ENCODE data around the gene TBL1X. TPM values are rescaled to one million over a fixed set of nuclear protein-coding genes. Genes with fewer than 3 reads are reported as not detected.

The TBL1X gene
- total and polyA plus RNA-seq, 2 donors (not counting 1 experiment from before 2014, with no cell fraction given) = 8.8 to 65.1 TPM

GRCh38 chrX:9730078-9730477 is 265.2 kb downstream of the TBL1X start:
- Histone ChIP-seq H3K36me3 (replicated peaks in 1 of 2; ENCODE audit: control extremely low read depth in 1 of 2, control insufficient read depth in 1 of 2, extremely low read depth in 1 of 2, insufficient read depth in 2 of 2, low read length in 1 of 2) (no peaks in the 10 kb centered on the region), H3K9me3 (ENCODE audit: control extremely low read depth in 1 of 3, control insufficient read depth in 2 of 3, insufficient read depth in 1 of 3, low read length in 2 of 3) (peaks cover 0 to 15% (median 3%) of the 10 kb centered on the region in 3 donors), H3K79me2 (ENCODE audit: control insufficient read depth, insufficient read depth, low read length) (no peaks in the 10 kb centered on the region), H4K20me1 (ENCODE audit: control insufficient read depth, insufficient read depth, low read length, poor library complexity, severe bottlenecking) (no peaks in the 10 kb centered on the region), H3K4me2 (replicated peaks; ENCODE audit: low read depth, low read length, poor library complexity, severe bottlenecking) (no peak overlapping the region), H3K4me3 (ENCODE audit: control extremely low read depth in 1 of 5, extremely low read depth in 1 of 5, insufficient read depth in 1 of 5, low read depth in 2 of 5, low read length in 4 of 5) (no peak overlapping the region), H3K27me3 (replicated peaks in 1 of 4; ENCODE audit: control extremely low read depth in 1 of 4, control insufficient read depth in 3 of 4, insufficient read depth in 4 of 4, low read length in 3 of 4) (peaks cover 0 to 5% (median 0%) of the 10 kb centered on the region in 4 experiments), H3K4me1 (ENCODE audit: control insufficient read depth in 2 of 2, insufficient read depth in 2 of 2, low read length in 2 of 2) (no peaks in the 10 kb centered on the region), H3K9ac (ENCODE audit: low read length) (no peak overlapping the region), H2AFZ (ENCODE audit: insufficient read depth, low read depth, low read length, poor library complexity, severe bottlenecking) (no peak overlapping the region), H3K27ac (ENCODE audit: low read length in 2 of 2) (no peak overlapping the region)
- intact Hi-C loops (cut with micrococcal nuclease) = no loop called here
- no peak overlapping the region for H3K27ac Mint-ChIP-seq
- no peaks in the 10 kb centered on the region for H3K4me1 Mint-ChIP-seq
- DNase-seq (no peak), ATAC-seq (ENCODE audit: low read depth) (no peak)
- WGBS (ENCODE audit: insufficient coverage) = no CpG with 5 or more reads among the region's 3 CpGs
- H3K27me3 Mint-ChIP-seq = no peaks in the 10 kb centered on the region
- TF ChIP-seq EZH2 (IDR thresholded peaks at IDR 0.05; ENCODE audit: borderline replicate concordance, insufficient read depth, low read depth, low read length, poor library complexity, severe bottlenecking) = no peak
- no peak for TF ChIP-seq CTCF (IDR thresholded peaks at IDR 0.05)
- H3K9me3 Mint-ChIP-seq (ENCODE audit: insufficient read depth) = no peaks in the 10 kb centered on the region
- CTCF ChIA-PET = no interaction called here
- POLR2A ChIA-PET = no interaction called here
- no peak overlapping the region for H3K4me3 Mint-ChIP-seq

- ChIA-PET CTCF (no interaction called here), POLR2A (no interaction called here)
- no CpG with 5 or more reads among the region's 1 CpG for WGBS (ENCODE audit: insufficient coverage)
- Histone ChIP-seq H3K4me3 (ENCODE audit: control extremely low read depth in 1 of 5, extremely low read depth in 1 of 5, insufficient read depth in 1 of 5, low read depth in 2 of 5, low read length in 4 of 5) (no peak overlapping the region), H3K9me3 (ENCODE audit: control extremely low read depth in 1 of 3, control insufficient read depth in 2 of 3, insufficient read depth in 1 of 3, low read length in 2 of 3) (peaks cover 0 to 13% (median 3%) of the 10 kb centered on the region in 3 donors), H3K79me2 (ENCODE audit: control insufficient read depth, insufficient read depth, low read length) (no peaks in the 10 kb centered on the region), H3K27ac (ENCODE audit: low read length in 2 of 2) (no peak overlapping the region), H3K9ac (ENCODE audit: low read length) (no peak overlapping the region), H3K4me2 (replicated peaks; ENCODE audit: low read depth, low read length, poor library complexity, severe bottlenecking) (no peak overlapping the region), H3K27me3 (replicated peaks in 1 of 4; ENCODE audit: control extremely low read depth in 1 of 4, control insufficient read depth in 3 of 4, insufficient read depth in 4 of 4, low read length in 3 of 4) (peaks cover 0 to 5% (median 0%) of the 10 kb centered on the region in 4 experiments), H3K4me1 (ENCODE audit: control insufficient read depth in 2 of 2, insufficient read depth in 2 of 2, low read length in 2 of 2) (no peaks in the 10 kb centered on the region), H4K20me1 (ENCODE audit: control insufficient read depth, insufficient read depth, low read length, poor library complexity, severe bottlenecking) (no peaks in the 10 kb centered on the region), H3K36me3 (replicated peaks in 1 of 2; ENCODE audit: control extremely low read depth in 1 of 2, control insufficient read depth in 1 of 2, extremely low read depth in 1 of 2, insufficient read depth in 2 of 2, low read length in 1 of 2) (no peaks in the 10 kb centered on the region), H2AFZ (ENCODE audit: insufficient read depth, low read depth, low read length, poor library complexity, severe bottlenecking) (no peak overlapping the region)
- TF ChIP-seq EZH2 (IDR thresholded peaks at IDR 0.05; ENCODE audit: borderline replicate concordance, insufficient read depth, low read depth, low read length, poor library complexity, severe bottlenecking) (no peak), CTCF (IDR thresholded peaks at IDR 0.05) (no peak)
- Mint-ChIP-seq H3K9me3 (ENCODE audit: insufficient read depth) (no peaks in the 10 kb centered on the region), H3K4me3 (no peak overlapping the region), H3K27ac (no peak overlapping the region), H3K4me1 (no peaks in the 10 kb centered on the region), H3K27me3 (no peaks in the 10 kb centered on the region)
- DNase-seq (no peak), ATAC-seq (ENCODE audit: low read depth) (no peak)
- intact Hi-C loops (cut with micrococcal nuclease) = no loop called here
Observed at GRCh38 chrX:9730752-9731151, 265.9 kb downstream of the TBL1X start.

All from B cell (primary cell).